Neutrophil (primary cell): ENCODE results near the gene ARHGAP22.

Experiments used
- H3K27ac ChIP-seq: fragments of 200-600 bp; sonication (generic); 2 replicates; pipeline ENCODE4 v1.5.1; 2016; ENCODE audit warnings: mild to moderate bottlenecking, moderate library complexity
- H3K27me3 ChIP-seq: fragments of 200-600 bp; sonication (generic); 2 replicates; pipeline ENCODE4 v1.6.0; 2016; ENCODE audit warnings: mild to moderate bottlenecking
- H3K36me3 ChIP-seq: fragments of 200-600 bp; sonication (generic); 2 replicates; pipeline ENCODE4 v1.5.1; 2017
- H3K4me1 ChIP-seq, 2 experiments: fragments of 200-600 bp in 1 of 2; sonication (generic) in 1 of 2; 1 replicate in 1 of 2; 2 replicates in 1 of 2; pipeline versions ENCODE4 v1.5.1 to v1.6.1; 2013 to 2016; ENCODE audit warnings: low read depth in 1 of 2, low read length in 1 of 2, mild to moderate bottlenecking in 1 of 2, moderate library complexity in 1 of 2; ENCODE audit not compliant: control insufficient read depth in 1 of 2, insufficient read depth in 1 of 2
- H3K4me3 ChIP-seq, 2 experiments: fragments of 200-600 bp in 1 of 2; sonication (generic) in 1 of 2; 1 replicate in 1 of 2; 2 replicates in 1 of 2; pipeline ENCODE4 v1.5.1; 2013 to 2016; ENCODE audit warnings: low read depth in 1 of 2, low read length in 1 of 2, mild to moderate bottlenecking in 1 of 2, moderate library complexity in 1 of 2
- H3K9me3 ChIP-seq: fragments of 200-600 bp; sonication (generic); 2 replicates; pipeline ENCODE4 v1.5.1; 2016
- TF ChIP-seq, protein P1 (sequence below): fragments of 200-600 bp; sonication (generic); IDR thresholded peaks from 2 replicates; pipeline ENCODE4 v1.5.1; 2016; ENCODE audit warnings: antibody characterized with exemption

The ARHGAP22 gene

DNA sequence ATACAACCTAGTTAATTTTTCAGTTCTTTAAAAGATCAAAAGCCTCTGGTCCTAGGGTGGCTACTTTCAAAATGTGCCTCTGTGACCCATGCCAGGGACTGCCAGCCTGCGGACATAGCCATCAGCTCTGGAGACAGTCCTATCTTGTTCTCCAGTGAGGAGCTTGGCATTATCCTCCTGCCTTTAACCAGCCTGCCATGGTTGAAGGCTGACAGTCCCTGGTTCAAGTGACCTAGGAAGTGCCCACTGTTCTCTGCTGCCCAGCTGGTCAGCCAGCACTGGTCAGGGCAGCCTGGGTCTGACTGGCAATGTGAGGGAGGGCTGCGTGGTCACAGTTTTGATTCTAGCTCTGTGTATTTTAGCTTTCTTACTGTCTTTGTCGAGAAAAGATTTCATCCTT lies 18.1 kb upstream of the ARHGAP22 start:
- no peaks in the 10 kb centered on the region for H3K36me3 ChIP-seq

DNA sequence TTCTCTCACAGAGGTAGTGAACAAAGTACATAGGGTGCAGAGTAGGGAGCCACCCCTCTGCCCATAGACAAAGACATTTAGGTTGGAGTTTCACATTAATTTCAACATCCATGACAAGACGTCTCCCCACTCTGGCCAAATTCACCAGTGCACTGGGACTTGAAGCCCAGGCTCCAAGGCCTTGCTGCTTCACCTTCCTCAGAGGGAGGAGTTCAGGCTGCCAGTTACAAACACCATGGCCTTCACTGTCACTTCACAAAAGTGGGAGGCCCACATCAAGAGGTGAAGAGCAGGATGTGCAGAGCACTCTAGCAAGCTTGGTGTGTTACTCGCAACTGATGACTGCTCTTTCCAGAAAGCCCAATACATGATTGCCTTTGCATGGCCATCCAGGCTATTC lies 15.8 kb upstream of the ARHGAP22 start:
- TF ChIP-seq, protein P1, sequence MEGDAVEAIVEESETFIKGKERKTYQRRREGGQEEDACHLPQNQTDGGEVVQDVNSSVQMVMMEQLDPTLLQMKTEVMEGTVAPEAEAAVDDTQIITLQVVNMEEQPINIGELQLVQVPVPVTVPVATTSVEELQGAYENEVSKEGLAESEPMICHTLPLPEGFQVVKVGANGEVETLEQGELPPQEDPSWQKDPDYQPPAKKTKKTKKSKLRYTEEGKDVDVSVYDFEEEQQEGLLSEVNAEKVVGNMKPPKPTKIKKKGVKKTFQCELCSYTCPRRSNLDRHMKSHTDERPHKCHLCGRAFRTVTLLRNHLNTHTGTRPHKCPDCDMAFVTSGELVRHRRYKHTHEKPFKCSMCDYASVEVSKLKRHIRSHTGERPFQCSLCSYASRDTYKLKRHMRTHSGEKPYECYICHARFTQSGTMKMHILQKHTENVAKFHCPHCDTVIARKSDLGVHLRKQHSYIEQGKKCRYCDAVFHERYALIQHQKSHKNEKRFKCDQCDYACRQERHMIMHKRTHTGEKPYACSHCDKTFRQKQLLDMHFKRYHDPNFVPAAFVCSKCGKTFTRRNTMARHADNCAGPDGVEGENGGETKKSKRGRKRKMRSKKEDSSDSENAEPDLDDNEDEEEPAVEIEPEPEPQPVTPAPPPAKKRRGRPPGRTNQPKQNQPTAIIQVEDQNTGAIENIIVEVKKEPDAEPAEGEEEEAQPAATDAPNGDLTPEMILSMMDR: no peak
- H3K27me3 ChIP-seq: no peaks in the 10 kb centered on the region
- no peaks in the 10 kb centered on the region for H3K9me3 ChIP-seq
- no peak overlapping the region for H3K4me3 ChIP-seq
- H3K4me1 ChIP-seq: no peaks in the 10 kb centered on the region
- no peaks in the 10 kb centered on the region for H3K36me3 ChIP-seq
- no peak overlapping the region for H3K27ac ChIP-seq

More for the DNA sequence above, 18.1 kb upstream of the ARHGAP22 start:
- Histone ChIP-seq H3K4me3 (no peak overlapping the region), H3K4me1 (no peaks in the 10 kb centered on the region), H3K9me3 (no peaks in the 10 kb centered on the region), H3K27ac (no peak overlapping the region), H3K27me3 (no peaks in the 10 kb centered on the region)
- TF ChIP-seq, protein P1: no peak

DNA sequence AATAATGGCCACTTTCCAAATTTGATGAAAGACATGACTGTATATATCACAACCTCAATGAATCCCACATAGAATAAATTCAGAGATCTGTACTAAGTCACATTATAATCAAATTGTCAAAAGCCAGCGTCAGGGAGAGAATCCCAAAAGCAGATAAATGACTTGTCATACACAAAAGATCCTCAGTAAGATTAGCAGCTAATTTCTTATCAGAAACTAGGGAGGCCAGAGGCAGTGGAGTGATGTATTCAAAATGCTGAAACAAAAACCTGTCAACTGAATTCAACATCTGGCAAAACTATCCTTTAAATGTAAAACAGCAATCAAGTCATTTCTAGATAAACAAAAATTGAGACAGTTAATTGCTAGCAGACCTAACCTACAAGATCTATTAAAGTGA lies 11.6 kb upstream of the ARHGAP22 start:
- Histone ChIP-seq H3K4me3 (no peak overlapping the region), H3K4me1 (no peaks in the 10 kb centered on the region), H3K27ac (no peak overlapping the region), H3K36me3 (no peaks in the 10 kb centered on the region), H3K27me3 (no peaks in the 10 kb centered on the region), H3K9me3 (no peaks in the 10 kb centered on the region)
- TF ChIP-seq, protein P1: no peak

DNA sequence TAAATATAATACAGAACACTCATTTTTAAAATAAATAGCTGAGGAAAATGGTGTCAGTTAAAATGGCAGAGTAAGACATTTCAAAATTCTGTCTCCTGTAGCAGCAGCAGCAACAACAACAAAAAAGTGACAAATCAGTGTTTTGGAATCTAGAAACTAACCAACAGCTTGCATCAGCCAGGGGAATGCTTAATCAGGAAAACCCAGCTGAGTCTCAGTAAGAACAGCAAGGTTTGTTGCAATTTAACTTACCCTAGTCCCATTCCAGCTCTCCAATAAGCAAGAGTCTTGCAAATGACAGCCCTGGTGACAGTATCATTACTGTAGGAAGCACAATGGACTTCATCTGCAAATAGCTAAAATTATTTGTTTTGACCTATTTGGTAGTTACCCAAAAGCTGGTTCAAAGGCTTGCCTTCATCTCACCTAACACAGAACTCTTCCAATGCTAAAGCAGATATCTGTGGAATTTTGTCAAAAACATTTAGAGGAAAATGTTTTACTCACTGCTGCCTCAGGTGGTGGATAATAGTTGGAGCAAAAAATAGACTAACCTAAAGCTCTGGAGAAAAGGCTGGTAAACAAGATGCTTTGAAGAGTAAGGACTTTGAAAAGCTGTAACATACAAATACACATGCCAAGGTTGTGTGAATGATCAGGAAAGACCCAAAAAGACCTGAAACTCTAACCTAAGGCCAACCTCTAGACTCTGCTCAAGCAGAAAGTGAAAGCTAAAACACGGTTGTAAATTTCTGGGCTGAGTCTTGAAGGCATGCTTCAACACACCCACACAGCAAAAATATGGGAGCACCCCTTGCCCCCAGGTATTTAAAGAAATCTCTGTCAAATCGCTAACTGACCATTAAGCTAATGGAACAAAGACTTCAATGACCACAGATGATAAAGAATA lies 9.9 kb upstream of the ARHGAP22 start:
- H3K27me3 ChIP-seq: no peaks in the 10 kb centered on the region
- no peaks in the 10 kb centered on the region for H3K4me1 ChIP-seq

DNA sequence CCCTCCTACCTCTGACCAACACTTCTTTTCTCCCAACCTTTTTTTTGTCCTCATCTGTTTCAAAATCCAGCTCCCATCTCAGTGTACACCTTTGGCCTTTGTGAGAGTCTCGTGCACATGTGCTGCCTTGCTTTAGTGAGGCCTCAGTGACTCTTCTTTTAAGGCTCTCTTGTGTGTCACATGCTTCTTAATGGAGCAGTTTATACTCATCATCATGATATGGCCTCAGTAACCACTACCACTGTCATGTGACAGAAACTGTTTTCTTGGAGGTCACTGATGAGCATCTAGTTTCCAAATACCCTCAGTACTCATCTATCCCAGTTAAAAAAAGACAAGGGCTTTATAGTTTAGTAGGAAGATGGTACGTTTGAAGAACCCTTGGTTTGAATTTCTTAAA lies 8.1 kb upstream of the ARHGAP22 start:
- Histone ChIP-seq H3K27me3 (no peaks in the 10 kb centered on the region), H3K36me3 (no peaks in the 10 kb centered on the region), H3K4me1 (no peaks in the 10 kb centered on the region), H3K4me3 (no peak overlapping the region), H3K27ac (no peak overlapping the region), H3K9me3 (no peaks in the 10 kb centered on the region)
- TF ChIP-seq, protein P1: no peak

More for the DNA sequence above, 9.9 kb upstream of the ARHGAP22 start:
- H3K36me3 ChIP-seq: no peaks in the 10 kb centered on the region
- no peak overlapping the region for H3K27ac ChIP-seq
- H3K4me3 ChIP-seq: no peak overlapping the region
- TF ChIP-seq, protein P1: no peak
- H3K9me3 ChIP-seq: no peaks in the 10 kb centered on the region
